ENCODE measurements around the gene HAT1.
"Not testable (repeated sequence)": the region's sequence is repeated elsewhere in the genome, so short reads cannot be mapped to it uniquely, and the experiment has no call there.

HAT1 gene

GRCh38 chr2:171922230-171923022 lies at the start of gene HAT1:
TSS of gene HAT1 (plus strand) at chr2:171922461. CDS start at chr2:171922501, 40 bp downstream.
- peak; percentile 92 for FAIRE-seq

- FAIRE-seq: no peak
These were observed 47.7 kb upstream of the HAT1 start for GRCh38 chr2:171874517-171874916.

- no peak for FAIRE-seq
These were observed 47.3 kb upstream of the HAT1 start for GRCh38 chr2:171874963-171875362.

- no peak for FAIRE-seq
These were observed 43.7 kb upstream of the HAT1 start for GRCh38 chr2:171878481-171878993.

- FAIRE-seq: no peak
These were observed 42.4 kb upstream of the HAT1 start for GRCh38 chr2:171879865-171880264.

- FAIRE-seq: no peak
These were observed 41.5 kb upstream of the HAT1 start for GRCh38 chr2:171880774-171881173.

GRCh38 chr2:171882089-171882769 lies 40.0 kb upstream of the HAT1 start:
- no peak for FAIRE-seq

GRCh38 chr2:171883275-171883893 lies 38.9 kb upstream of the HAT1 start:
- FAIRE-seq: no peak

GRCh38 chr2:171889333-171889732 lies 32.9 kb upstream of the HAT1 start:
- no peak for FAIRE-seq

GRCh38 chr2:171889808-171890207 lies 32.5 kb upstream of the HAT1 start:
- FAIRE-seq: no peak

GRCh38 chr2:171893196-171893823 lies 29.0 kb upstream of the HAT1 start:
- no peak for FAIRE-seq

- no peak for FAIRE-seq
These were observed 28.2 kb upstream of the HAT1 start, which contains the start of gene SLC25A12 for GRCh38 chr2:171893824-171894611. TSS of gene SLC25A12 (minus strand) at chr2:171894244. CDS start at chr2:171894214, 30 bp downstream.

GRCh38 chr2:171894612-171894947 lies 27.7 kb upstream of the HAT1 start:
- FAIRE-seq: no peak

GRCh38 chr2:171895786-171896185 lies 26.5 kb upstream of the HAT1 start:
- FAIRE-seq: no peak

- not testable (repeated sequence) for FAIRE-seq
These were observed 22.5 kb upstream of the HAT1 start for GRCh38 chr2:171899623-171900282.

GRCh38 chr2:171902840-171903420 lies 19.3 kb upstream of the HAT1 start:
- peak; percentile 91 for FAIRE-seq

GRCh38 chr2:171908235-171908634 lies 14.0 kb upstream of the HAT1 start:
- no peak for FAIRE-seq

GRCh38 chr2:171909266-171909665 lies 13.0 kb upstream of the HAT1 start:
- FAIRE-seq: no peak

- FAIRE-seq: peak; percentile 36
These were observed 11.8 kb upstream of the HAT1 start for GRCh38 chr2:171910494-171910893.

- no peak for FAIRE-seq
These were observed 8.7 kb upstream of the HAT1 start for GRCh38 chr2:171913517-171913916.

- no peak for FAIRE-seq
These were observed 2.8 kb upstream of the HAT1 start for GRCh38 chr2:171919453-171919852.

GRCh38 chr2:171921970-171922229 lies 361 bp upstream of the HAT1 start:
- no peak for FAIRE-seq
